Measurements from ENCODE around the gene TMEM209.
"Not testable (repeated sequence)": the region's sequence is repeated elsewhere in the genome, so short reads cannot be mapped to it uniquely, and the experiment has no call there.

Gene TMEM209

DNA sequence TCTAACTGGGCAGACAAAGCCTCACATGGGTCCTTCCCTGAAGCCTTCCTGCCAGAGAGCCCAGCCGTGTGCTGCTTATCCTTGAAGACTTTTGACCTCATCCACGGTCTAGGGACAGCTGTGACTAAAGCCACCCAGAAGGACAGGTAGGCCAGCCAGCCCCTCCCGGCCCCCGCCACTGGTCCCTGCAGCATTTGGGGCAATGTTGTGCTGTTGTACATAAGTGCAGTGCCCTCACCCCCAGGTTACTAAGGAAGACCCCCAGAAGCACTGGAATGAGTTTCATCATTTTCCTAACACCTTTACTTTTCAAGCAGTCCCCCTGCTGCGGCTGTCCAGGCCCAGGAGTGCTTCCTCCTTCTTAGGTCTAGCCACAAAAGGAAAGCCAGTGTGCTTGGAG is 43.0 kb downstream of the TMEM209 start:
- DNase-seq (ENCODE audit: low spot score): no peak

DNA sequence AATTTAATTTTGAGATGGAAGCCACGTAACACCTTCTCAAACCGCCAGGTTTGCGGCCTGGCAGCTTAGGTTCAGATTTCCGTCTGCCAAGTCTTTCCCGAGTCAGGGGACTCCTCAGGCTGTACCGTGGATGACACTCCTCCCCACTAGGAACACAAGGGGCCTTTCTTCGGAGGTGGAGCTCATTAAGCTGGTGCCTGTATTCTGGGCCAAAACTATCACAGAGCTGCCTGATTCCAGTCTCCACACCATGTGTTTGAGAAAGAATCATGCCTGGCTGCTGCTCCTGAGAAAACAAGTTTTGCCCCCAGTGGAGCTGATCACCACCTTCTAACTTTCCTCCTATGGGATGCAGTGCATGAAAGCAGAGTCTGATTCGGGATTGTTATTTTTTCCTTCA is 44.8 kb downstream of the TMEM209 start:
- DNase-seq (ENCODE audit: low spot score): no peak

DNA sequence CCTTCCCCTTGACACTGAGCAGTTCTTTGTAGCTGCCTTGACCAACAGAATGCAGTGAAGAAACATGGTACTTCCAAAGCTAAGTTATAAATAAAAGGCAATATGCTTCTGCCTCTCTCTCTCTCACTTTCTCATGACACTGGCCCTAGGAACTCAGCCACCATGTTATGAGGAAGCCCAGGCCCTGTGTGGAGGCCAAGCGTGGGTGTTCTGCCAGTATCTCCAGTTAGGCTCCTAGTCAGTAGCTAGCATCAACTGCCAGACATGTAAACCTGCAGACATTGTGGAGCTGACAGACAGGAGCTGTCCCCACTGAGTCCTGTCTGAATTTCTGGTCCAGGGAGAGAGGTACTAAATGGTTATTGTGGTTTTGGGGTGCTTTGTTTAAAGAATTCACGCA is 45.2 kb downstream of the TMEM209 start:
- no peak for DNase-seq (ENCODE audit: low spot score)

- no peak for DNase-seq (ENCODE audit: low spot score)
Measured at GRCh38 chr7:130157700-130158099, 47.5 kb downstream of the TMEM209 start.

GRCh38 chr7:130156140-130156539 is 49.1 kb downstream of the TMEM209 start:
- no peak for DNase-seq (ENCODE audit: low spot score)

DNA sequence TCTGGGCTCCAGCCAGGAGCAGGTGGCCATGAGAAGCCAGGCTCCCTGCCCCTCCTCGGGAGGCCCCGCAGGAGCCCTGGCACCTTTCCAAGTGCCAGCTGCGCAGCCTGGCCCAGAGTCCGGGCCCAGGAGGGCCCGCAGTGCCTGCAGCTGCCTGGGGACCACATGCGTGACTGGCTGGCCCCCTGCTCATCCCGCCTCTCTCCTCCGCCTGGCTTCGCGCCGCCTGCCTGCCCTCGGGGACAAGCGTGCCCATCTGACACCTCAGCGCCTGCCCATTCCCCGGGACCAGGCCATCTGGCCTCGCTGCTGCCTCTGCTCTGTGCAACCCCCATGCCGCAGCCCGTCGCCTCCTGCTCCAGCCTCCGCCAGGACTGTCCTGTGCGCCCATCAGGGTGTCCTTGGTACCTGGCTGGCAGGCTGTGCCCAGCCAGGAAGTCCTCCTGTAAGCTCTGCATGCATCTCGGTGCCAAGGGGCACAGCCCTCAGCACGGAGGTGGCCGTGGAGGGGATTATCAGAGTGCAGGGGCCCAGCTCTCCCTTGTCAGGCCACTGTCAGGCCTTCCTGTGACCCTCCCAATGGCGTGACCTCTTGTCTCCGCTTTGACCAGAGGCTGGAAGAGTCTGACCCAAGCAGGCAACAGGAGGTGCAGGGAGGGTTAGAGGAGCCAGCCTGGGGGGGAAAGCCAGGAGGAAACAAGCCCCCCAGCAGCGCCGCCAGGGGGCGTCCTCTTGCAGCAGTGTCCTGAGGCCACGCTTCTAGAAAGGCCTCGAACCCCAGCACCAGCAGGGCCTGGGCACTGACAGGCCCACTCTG is 50.5 kb downstream of the TMEM209 start:
- no peak for DNase-seq (ENCODE audit: low spot score)

GRCh38 chr7:130154131-130154500 is 51.1 kb downstream of the TMEM209 start:
- DNase-seq (ENCODE audit: low spot score): no peak

DNA sequence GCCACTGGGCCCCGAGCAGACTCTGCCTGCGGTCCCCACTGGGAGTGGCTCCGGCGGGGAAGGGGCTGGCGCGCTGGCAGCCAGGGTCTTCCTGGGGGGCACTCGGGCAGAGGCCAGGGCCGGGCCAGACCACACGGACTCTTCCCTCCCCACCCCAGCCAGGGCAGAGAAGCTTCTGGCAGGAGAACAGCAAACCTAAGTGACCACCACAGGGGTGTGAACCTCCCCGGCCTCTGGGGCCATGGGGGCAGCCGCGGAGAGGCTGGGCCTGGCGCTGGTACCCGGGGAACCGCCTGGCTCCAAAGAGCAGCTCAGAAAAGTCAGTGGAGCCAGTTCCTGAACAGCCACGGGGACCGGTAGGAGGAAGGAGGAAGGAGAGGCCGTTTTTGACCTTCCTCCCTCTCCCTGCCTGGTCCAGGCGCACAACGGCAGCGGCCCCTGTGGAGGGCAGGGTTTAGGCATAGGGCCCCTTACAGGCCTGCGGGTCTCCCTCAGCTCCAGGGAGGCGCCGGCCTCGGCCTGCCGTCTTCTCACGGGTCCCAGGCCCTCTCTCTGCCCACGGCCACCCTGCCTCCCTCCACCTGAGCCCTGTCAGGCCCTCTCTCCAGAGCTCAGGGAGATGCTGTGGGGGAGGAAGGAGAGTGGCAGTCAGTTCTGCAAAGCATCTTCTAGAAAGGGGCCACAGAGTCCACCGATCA is 51.8 kb downstream of the TMEM209 start:
- no peak for DNase-seq (ENCODE audit: low spot score)

- DNase-seq (ENCODE audit: low spot score): no peak
Measured at GRCh38 chr7:130152493-130153210, 52.6 kb downstream of the TMEM209 start.

DNA sequence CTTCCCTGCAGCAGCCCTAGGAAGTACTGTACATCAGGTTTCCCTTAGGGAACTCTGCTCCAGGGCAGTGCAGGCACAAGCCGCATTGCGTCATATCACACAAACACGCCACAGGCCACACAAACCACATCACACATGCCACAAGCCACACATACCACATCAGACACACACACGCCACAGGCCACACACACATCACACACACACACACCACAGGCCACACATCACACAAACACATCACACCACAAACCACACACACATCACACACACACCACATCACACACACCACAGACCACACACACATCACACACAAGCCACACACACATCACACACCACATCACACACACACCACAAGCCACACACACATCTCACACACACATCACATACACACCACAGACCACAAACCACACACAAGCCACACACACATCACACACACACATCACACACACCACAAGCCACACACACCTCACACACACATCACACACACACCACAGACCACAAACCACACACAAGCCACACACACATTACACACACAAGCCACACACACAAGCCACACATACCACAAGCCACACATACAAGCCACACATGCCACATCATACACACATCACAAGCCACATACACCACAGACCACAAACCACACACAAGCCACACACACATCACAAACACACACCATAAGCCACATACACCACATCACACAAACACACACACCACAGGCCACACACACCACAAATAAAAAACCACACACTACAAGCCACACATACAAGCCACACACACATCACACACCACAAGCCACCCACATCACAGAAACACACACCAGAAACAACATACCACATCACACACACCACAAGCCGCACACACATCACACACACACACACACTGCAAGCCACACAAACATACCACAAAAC is 53.4 kb downstream of the TMEM209 start:
- DNase-seq (ENCODE audit: low spot score): no peak

- no peak for DNase-seq (ENCODE audit: low spot score)
Measured at GRCh38 chr7:130150587-130150986, 54.6 kb downstream of the TMEM209 start.

GRCh38 chr7:130149281-130150139 is 55.7 kb downstream of the TMEM209 start:
- DNase-seq (ENCODE audit: low spot score): no peak

- no peak for DNase-seq (ENCODE audit: low spot score)
Measured at GRCh38 chr7:130148561-130148960, 56.6 kb downstream of the TMEM209 start.

DNA sequence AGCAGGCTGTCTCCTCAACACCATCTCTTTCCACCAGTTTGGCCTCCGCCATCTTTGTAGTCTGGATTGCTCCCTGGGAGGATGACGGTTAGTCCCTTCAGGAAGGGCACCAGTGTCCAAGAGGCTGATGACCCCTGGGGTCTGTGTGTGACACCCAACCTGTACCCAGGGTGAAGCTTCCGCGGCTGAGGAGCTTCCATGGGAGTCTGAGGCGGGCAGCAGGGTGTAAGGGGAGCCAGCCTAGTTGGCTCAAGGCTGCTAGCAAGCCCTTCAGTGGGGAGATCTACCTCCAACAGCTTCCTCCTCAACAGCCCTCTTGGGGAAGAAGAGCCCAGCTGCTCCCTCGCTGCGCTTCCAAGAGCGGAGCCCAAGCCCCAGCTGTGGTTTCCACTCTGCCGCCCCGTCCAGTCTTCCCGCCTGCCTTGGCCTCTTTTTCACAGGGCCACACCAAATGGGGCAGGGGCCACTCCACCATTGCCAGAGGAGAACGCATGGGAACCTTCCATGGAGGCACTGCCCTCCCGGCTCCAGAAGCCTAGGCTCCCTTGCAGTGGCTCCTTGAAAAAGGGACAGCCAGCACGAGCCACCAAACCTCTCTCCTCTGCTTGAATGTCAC is 57.4 kb downstream of the TMEM209 start:
- no peak for DNase-seq (ENCODE audit: low spot score)

DNA sequence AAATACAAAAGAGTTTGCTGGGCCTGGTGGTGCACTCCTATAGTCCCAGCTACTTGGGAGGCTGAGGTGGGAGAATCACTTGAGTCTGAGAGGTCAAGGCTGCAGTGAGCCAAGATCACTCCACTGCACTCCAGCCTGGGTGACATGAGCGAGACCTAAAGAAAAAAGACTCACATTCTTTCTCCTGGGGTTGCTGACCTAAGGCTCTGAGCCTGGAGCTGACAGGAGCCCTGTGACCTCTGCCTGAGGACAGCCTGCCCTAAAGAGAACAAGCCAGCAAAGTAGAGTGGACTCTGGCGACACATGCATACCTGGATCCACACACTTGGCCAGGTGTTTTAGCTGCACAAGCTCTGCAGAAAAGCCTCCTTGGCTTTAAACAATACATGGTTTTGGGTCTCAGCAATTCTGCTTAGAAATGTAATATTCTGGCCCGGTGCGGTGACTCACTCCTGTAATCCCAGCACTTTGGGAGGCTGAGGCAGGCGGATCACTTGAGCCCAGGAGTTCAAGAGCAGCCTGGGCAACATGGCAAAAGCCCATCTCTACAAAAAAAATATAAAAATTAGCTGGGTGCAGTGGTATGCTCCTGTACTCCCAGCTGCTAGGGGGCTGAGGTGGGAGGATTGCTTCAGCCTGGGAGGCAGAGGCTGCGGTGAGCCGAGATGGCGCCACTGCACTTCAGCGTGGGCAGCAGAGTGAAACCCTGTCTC is 58.4 kb downstream of the TMEM209 start:
- no peak for DNase-seq (ENCODE audit: low spot score)

- not testable (repeated sequence) for DNase-seq (ENCODE audit: low spot score)
Measured at GRCh38 chr7:130146142-130146541, 59.1 kb downstream of the TMEM209 start.

DNA sequence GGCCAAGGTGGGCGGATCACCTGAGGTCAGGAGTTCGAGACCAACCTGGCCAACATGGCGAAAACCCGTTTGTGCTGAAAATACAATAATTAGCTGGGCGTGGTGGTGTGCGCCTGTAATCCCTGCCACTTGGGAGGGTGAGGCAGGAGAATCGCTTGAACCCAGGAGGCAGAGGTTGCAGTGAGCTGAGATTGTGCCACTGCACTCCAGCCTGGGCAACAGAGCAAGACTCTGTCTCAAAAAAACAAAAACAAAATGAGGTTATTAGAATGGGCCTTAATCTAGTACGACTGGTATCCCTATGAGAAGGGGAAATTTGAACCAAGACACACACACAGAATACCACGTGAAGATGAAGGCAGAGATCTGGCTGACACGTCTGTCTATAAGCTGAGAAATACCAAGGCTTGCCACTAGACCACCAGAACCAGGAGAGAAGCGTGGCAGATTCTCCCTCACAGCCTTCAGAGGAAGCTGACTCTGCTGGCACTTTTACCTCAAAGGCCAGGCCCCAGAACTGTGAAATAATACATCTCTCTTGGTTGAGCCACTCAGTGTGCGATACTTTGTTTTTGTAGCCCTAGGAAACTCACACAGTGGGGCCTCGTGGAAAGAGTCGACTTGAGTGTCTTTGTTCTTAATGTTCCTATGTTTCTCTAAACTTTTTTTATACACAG is 59.6 kb downstream of the TMEM209 start:
- no peak for DNase-seq (ENCODE audit: low spot score)

DNA sequence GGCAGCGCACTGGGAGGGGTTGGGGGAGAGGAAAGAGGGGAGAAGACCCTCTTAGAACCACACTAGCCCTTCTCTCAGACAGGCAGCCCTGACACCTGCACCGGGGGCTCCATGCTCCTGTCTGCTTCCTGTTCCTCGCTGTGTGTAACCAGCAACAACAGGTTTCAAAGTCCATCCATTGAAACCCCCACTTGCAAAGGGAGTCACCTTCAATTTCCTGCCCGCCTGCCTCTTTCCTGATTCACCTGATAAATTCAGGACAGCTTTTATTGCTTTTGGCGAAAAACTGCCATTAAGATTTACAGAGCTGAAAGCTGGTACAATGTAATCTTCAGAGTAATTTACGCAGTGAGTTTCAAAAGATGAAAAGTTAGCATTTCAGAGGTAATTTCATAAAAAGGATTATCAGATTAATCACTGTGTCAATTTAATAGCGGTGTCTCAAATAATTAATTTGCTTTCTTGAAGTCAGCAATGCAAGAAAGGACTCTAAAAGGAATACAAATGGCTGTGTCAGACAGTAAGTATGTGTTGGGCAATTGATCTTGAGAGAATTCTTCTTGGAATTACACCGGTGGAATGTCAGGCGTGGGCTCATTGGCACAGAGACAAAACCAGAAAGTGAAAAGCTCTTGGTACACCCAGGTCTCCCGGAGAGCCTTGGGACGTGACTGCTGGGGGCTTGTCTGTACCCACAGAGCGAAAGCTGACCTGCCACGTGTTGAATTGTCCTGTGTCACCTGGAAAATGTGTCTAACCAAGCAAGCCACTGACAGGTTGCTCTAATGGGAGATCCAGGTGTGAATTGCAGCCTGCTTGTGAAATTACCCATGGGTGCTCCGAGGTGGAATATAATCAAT is 60.7 kb downstream of the TMEM209 start:
- no peak for DNase-seq (ENCODE audit: low spot score)
